IMR-90 (cell line): ENCODE measurements around the gene HMCN1. TPM values are rescaled to one million over a fixed set of nuclear protein-coding genes. Genes with fewer than 3 reads are reported as not detected.

Source experiments
- ATAC-seq: fragments of 200-7000 bp; cut with Tn5 transposase; 2 replicates; pipeline ENCODE4 v1.9.1; 2020; ENCODE audit warnings: low read depth, mild to moderate bottlenecking, moderate library complexity
- BruUV-seq: library from RNA; stranded (reverse); fragments of 400-500 nt; replicated peaks from 2 replicates; lab custom pipeline; 2021; lab: Mats Ljungman, UMichigan
- CTCF ChIA-PET: fragments of 300-600 bp; formaldehyde crosslinking; extraction: SDS; loops from one replicate; lab custom pipeline; 2021; ENCODE audit warnings: antibody characterized with exemption; lab: Yijun Ruan, JAX
- POLR2A ChIA-PET: fragments of 300-600 bp; sonication (Branson Sonifier 250); formaldehyde crosslinking; loops from one replicate; lab custom pipeline; 2022; ENCODE audit warnings: antibody characterized with exemption; ENCODE audit not compliant: unreplicated experiment; lab: Charles Lee
- DNase-seq: peaks from one replicate; pipeline ENCODE4 v3.0.0; 2013
- H2AFZ ChIP-seq: replicated peaks from 2 replicates; pipeline ENCODE3; 2013; ENCODE audit warnings: low read length, mild to moderate bottlenecking; ENCODE audit not compliant: poor library complexity
- H2AK5ac ChIP-seq: 2 replicates; pipeline ENCODE4 v1.6.1; 2013; ENCODE audit warnings: low read depth, low read length, inconsistent platforms
- H2AK9ac ChIP-seq: replicated peaks from 2 replicates; pipeline ENCODE3; 2013; ENCODE audit warnings: mild to moderate bottlenecking, low read depth, low read length, moderate library complexity; ENCODE audit not compliant: poor library complexity
- H2BK120ac ChIP-seq: 2 replicates; pipeline ENCODE4 v1.6.1; 2013; ENCODE audit warnings: low read depth, low read length, inconsistent platforms
- H2BK15ac ChIP-seq: 3 replicates; pipeline ENCODE4 v1.6.1; 2013; ENCODE audit warnings: low read depth, low read length, inconsistent platforms
- H2BK20ac ChIP-seq: 2 replicates; pipeline ENCODE4 v1.6.1; 2013; ENCODE audit warnings: low read depth, mild to moderate bottlenecking, inconsistent platforms, low read length, moderate library complexity
- H2BK5ac ChIP-seq: 2 replicates; pipeline ENCODE4 v1.6.1; 2013; ENCODE audit warnings: mild to moderate bottlenecking, low read depth, low read length, inconsistent platforms; ENCODE audit not compliant: poor library complexity, severe bottlenecking
- H3K14ac ChIP-seq: replicated peaks from 2 replicates; pipeline ENCODE4 v1.6.1; 2013; ENCODE audit warnings: low read depth, low read length, inconsistent platforms
- H3K18ac ChIP-seq: 2 replicates; pipeline ENCODE4 v1.6.1; 2013; ENCODE audit warnings: low read depth, low read length, control low read depth
- H3K23ac ChIP-seq: 2 replicates; pipeline ENCODE4 v1.6.1; 2013; ENCODE audit warnings: low read depth, low read length, inconsistent platforms
- H3K27ac ChIP-seq: 2 replicates; pipeline ENCODE4 v1.5.1; 2013; ENCODE audit warnings: mild to moderate bottlenecking, control low read depth, low read length; ENCODE audit not compliant: insufficient read depth
- H3K27me3 ChIP-seq: 2 replicates; pipeline ENCODE4 v1.6.1; 2013; ENCODE audit warnings: low read length; ENCODE audit not compliant: control insufficient read depth, insufficient read depth
- H3K36me3 ChIP-seq: 2 replicates; pipeline ENCODE4 v1.6.1; 2013; ENCODE audit warnings: low read length, mixed read lengths; ENCODE audit not compliant: control insufficient read depth, insufficient read depth
- H3K4ac ChIP-seq: 2 replicates; pipeline ENCODE4 v1.6.1; 2013; ENCODE audit warnings: low read depth, low read length, inconsistent platforms
- H3K4me1 ChIP-seq: 2 replicates; pipeline ENCODE4 v1.6.1; 2013; ENCODE audit warnings: low read length, mixed read lengths; ENCODE audit not compliant: control insufficient read depth, insufficient read depth
- H3K4me2 ChIP-seq: 2 replicates; pipeline ENCODE4 v1.6.1; 2013; ENCODE audit warnings: low read depth, mild to moderate bottlenecking, control low read depth, low read length, moderate library complexity
- H3K4me3 ChIP-seq: 2 replicates; pipeline ENCODE4 v1.5.1; 2013; ENCODE audit warnings: low read depth, mild to moderate bottlenecking, control low read depth, low read length, moderate library complexity; ENCODE audit not compliant: insufficient read depth
- H3K56ac ChIP-seq: 2 replicates; pipeline ENCODE4 v1.6.1; 2013; ENCODE audit warnings: low read length, inconsistent platforms; ENCODE audit not compliant: insufficient read depth; ENCODE audit errors: extremely low read depth
- H3K79me1 ChIP-seq, 2 experiments: 2 replicates each; pipeline ENCODE4 v1.6.1; 2013; ENCODE audit warnings: low read length in 2 of 2, inconsistent platforms in 1 of 2, low read depth in 1 of 2
- H3K9ac ChIP-seq: 2 replicates; pipeline ENCODE4 v1.6.1; 2013; ENCODE audit warnings: low read depth, low read length, control low read depth
- H3K9me1 ChIP-seq: 2 replicates; pipeline ENCODE4 v1.6.1; 2013; ENCODE audit warnings: low read length, inconsistent platforms; ENCODE audit not compliant: insufficient read depth
- H3K9me3 ChIP-seq: 2 replicates; pipeline ENCODE4 v1.6.1; 2013; ENCODE audit warnings: low read length; ENCODE audit not compliant: control insufficient read depth, insufficient read depth
- H4K20me1 ChIP-seq: 2 replicates; pipeline ENCODE4 v1.6.1; 2013; ENCODE audit warnings: low read length, inconsistent platforms; ENCODE audit not compliant: insufficient read depth
- H4K5ac ChIP-seq: 2 replicates; pipeline ENCODE4 v1.6.1; 2013; ENCODE audit warnings: mild to moderate bottlenecking, low read depth, low read length, control low read depth
- H4K8ac ChIP-seq, 2 experiments: 2 replicates each; pipeline ENCODE4 v1.6.1; 2013; ENCODE audit warnings: low read depth in 2 of 2, low read length in 2 of 2, control low read depth in 1 of 2, inconsistent platforms in 1 of 2
- H4K91ac ChIP-seq: 2 replicates; pipeline ENCODE4 v1.6.1; 2013; ENCODE audit warnings: low read depth, low read length, inconsistent platforms; ENCODE audit not compliant: insufficient read depth
- BHLHE40 ChIP-seq: fragments of 150-350 bp; IDR thresholded peaks from 2 replicates; pipeline ENCODE4 v1.6.1; 2016; ENCODE audit warnings: mild to moderate bottlenecking, low read depth, low read length
- CEBPB ChIP-seq: IDR thresholded peaks from 2 replicates; pipeline ENCODE4 v1.6.1; 2012; ENCODE audit warnings: low read depth, low read length, improper control_type of control experiment
- CHD1 ChIP-seq: IDR thresholded peaks from 2 replicates; pipeline ENCODE4 v1.6.1; 2012; ENCODE audit warnings: low read depth, low read length, improper control_type of control experiment
- FOS ChIP-seq: fragments of 150-350 bp; IDR thresholded peaks from 2 replicates; pipeline ENCODE4 v1.6.1; 2016; ENCODE audit warnings: low read depth, low read length
- MAFK ChIP-seq: IDR thresholded peaks from 2 replicates; pipeline ENCODE4 v1.6.1; 2012; ENCODE audit warnings: low read depth, low read length, improper control_type of control experiment
- MAZ ChIP-seq: IDR thresholded peaks from 2 replicates; pipeline ENCODE4 v1.6.1; 2012; ENCODE audit warnings: low read depth, mild to moderate bottlenecking, low read length, improper control_type of control experiment, moderate library complexity, borderline replicate concordance
- MXI1 ChIP-seq: IDR thresholded peaks from 2 replicates; pipeline ENCODE4 v1.6.1; 2012; ENCODE audit warnings: low read depth, mild to moderate bottlenecking, low read length, moderate library complexity, borderline replicate concordance
- NFE2L2 ChIP-seq: fragments of 150-350 bp; IDR thresholded peaks from 2 replicates; pipeline ENCODE4 v1.6.1; 2016; ENCODE audit warnings: low read depth, mild to moderate bottlenecking, low read length
- POLR2A ChIP-seq: IDR thresholded peaks from 2 replicates; pipeline ENCODE4 v1.6.1; 2012; ENCODE audit warnings: mild to moderate bottlenecking, low read depth, low read length
- RAD21 ChIP-seq: IDR thresholded peaks from 2 replicates; pipeline ENCODE4 v1.6.1; 2012; ENCODE audit warnings: low read length, improper control_type of control experiment
- RCOR1 ChIP-seq: IDR thresholded peaks from 2 replicates; pipeline ENCODE4 v1.6.1; 2012; ENCODE audit warnings: mild to moderate bottlenecking, low read length, improper control_type of control experiment; ENCODE audit not compliant: insufficient replicate concordance
- RFX5 ChIP-seq: IDR thresholded peaks from 2 replicates; pipeline ENCODE4 v1.8.0; 2012; ENCODE audit warnings: low read depth, mild to moderate bottlenecking, low read length, moderate library complexity
- SMC3 ChIP-seq: fragments of 150-350 bp; IDR thresholded peaks from 2 replicates; pipeline ENCODE4 v1.6.1; 2016; ENCODE audit warnings: low read depth, mild to moderate bottlenecking, antibody characterized with exemption, low read length, moderate library complexity
- WGBS, 2 experiments: methylation state at CpG; one replicate each; pipeline versions ENCODE4 v1.1.5 to v1.1.7; 2013; ENCODE audit warnings: missing lambda C conversion rate in 2 of 2; ENCODE audit not compliant: insufficient read length in 1 of 2; ENCODE audit errors: extremely low coverage in 2 of 2; 5-methylcytosine and 5-hydroxymethylcytosine counted together
- dilution Hi-C: fragments of 300-500 bp; cut with HindIII; formaldehyde crosslinking; loops from one replicate; pipeline ENCODE4 v1.14.3; 2018; ENCODE audit warnings: low sequenced_read_pairs; ENCODE audit not compliant: unreplicated experiment
- in situ Hi-C: fragments of 300-500 bp; cut with MboI; formaldehyde crosslinking; loops from 3 replicates; pipeline ENCODE4 v1.14.3; 2019; ENCODE audit warnings: low sequenced_read_pairs, inconsistent platforms, mixed read lengths
- intact Hi-C: fragments of 100-400 bp; cut with micrococcal nuclease; formaldehyde crosslinking; loops from 2 replicates; pipeline ENCODE4 v1.10.0; 2022
- polyA plus RNA-seq, 3 experiments: library from polyadenylated mRNA; depleted of rRNA; stranded (reverse); fragments of >200 nt; gene quantifications; 2 replicates each; pipeline ENCODE4 v1.2.3, GENCODE V29; 2012; ENCODE audit warnings: low replicate concordance in 1 of 3
- total RNA-seq: library from RNA; depleted of rRNA; stranded (reverse); fragments of >200 nt; gene quantifications from 2 replicates; pipeline ENCODE4 v1.2.3, GENCODE V29; 2012
- TF ChIP-seq, protein P1 (sequence below): fragments of 150-350 bp; IDR thresholded peaks from 2 replicates; pipeline ENCODE4 v1.6.1; 2017; ENCODE audit warnings: mild to moderate bottlenecking, antibody characterized with exemption, low read length, low read depth
- TF ChIP-seq, protein P2 (sequence below): fragments of 150-350 bp; IDR thresholded peaks from 2 replicates; pipeline ENCODE4 v1.6.1; 2016; ENCODE audit warnings: low read depth, mild to moderate bottlenecking, low read length, moderate library complexity, borderline replicate concordance
- TF ChIP-seq, protein P3 (sequence below): conservative IDR thresholded peaks from 2 replicates; pipeline ENCODE4 v1.5.1; 2012; ENCODE audit warnings: mild to moderate bottlenecking, low read depth, low read length, improper control_type of control experiment

HMCN1 gene
- total and polyA plus RNA-seq, 2 of the 4 experiments (the other 2 are of a cell fraction): 6.1 to 11.7 TPM

DNA sequence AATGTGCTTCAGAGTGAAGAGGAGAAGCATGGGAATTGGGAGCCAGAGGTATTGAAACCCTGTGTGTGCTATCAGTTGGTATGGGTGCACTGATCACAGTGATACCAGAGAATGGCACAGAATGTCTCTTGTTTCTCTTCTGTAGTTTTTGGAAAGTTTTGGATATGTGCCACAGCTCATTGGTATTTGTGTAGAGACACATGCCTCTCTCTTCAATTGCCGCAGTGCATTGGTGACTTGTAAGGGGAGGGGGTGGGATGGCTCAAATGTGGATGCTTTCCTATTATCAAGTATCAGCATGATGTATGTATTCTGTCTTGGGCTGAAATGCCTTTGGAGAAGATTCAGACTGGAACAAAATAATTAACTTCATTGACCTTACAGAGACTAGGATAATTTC lies 101.0 kb downstream of the HMCN1 start:
- Histone ChIP-seq H3K9ac (no peak overlapping the region), H4K91ac (no peak overlapping the region), H2BK120ac (no peak overlapping the region), H4K20me1 (no peaks in the 10 kb centered on the region), H3K56ac (no peak overlapping the region), H3K18ac (no peak overlapping the region), H3K36me3 (no peaks in the 10 kb centered on the region), H2BK5ac (no peak overlapping the region), H3K4me1 (peaks cover 4% of the 10 kb centered on the region), H2BK15ac (no peak overlapping the region), H3K4me3 (no peak overlapping the region), H2AFZ (no peak overlapping the region), H3K23ac (no peak overlapping the region), H3K4ac (no peak overlapping the region), H3K27me3 (no peaks in the 10 kb centered on the region), H3K9me1 (no peaks in the 10 kb centered on the region), H2AK9ac (no peak overlapping the region), H3K9me3 (no peaks in the 10 kb centered on the region), H4K5ac (no peak overlapping the region), H2BK20ac (no peak overlapping the region), H3K27ac (no peak overlapping the region), H2AK5ac (no peak overlapping the region), H3K79me1 (no peaks in the 10 kb centered on the region), H3K14ac (no peak overlapping the region), H4K8ac (no peak overlapping the region), H3K4me2 (no peak overlapping the region)
- WGBS, 2 experiments: no CpG with 5 or more reads among the region's 1 CpG
- BruUV-seq: no TSS peak
- in situ Hi-C loops (no loop called here), intact Hi-C loops (no loop called here), dilution Hi-C loops (no loop called here)
- no peak for TF ChIP-seq FOS
- TF ChIP-seq MAZ: no peak
- no peak for TF ChIP-seq POLR2A
- no peak for TF ChIP-seq MAFK
- TF ChIP-seq CHD1: no peak
- TF ChIP-seq, protein P1, sequence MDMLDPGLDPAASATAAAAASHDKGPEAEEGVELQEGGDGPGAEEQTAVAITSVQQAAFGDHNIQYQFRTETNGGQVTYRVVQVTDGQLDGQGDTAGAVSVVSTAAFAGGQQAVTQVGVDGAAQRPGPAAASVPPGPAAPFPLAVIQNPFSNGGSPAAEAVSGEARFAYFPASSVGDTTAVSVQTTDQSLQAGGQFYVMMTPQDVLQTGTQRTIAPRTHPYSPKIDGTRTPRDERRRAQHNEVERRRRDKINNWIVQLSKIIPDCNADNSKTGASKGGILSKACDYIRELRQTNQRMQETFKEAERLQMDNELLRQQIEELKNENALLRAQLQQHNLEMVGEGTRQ: no peak
- no peak for TF ChIP-seq RCOR1
- TF ChIP-seq NFE2L2: no peak
- no peak for TF ChIP-seq RAD21
- no peak for TF ChIP-seq SMC3
- no peak for TF ChIP-seq CEBPB
- TF ChIP-seq, protein P2, sequence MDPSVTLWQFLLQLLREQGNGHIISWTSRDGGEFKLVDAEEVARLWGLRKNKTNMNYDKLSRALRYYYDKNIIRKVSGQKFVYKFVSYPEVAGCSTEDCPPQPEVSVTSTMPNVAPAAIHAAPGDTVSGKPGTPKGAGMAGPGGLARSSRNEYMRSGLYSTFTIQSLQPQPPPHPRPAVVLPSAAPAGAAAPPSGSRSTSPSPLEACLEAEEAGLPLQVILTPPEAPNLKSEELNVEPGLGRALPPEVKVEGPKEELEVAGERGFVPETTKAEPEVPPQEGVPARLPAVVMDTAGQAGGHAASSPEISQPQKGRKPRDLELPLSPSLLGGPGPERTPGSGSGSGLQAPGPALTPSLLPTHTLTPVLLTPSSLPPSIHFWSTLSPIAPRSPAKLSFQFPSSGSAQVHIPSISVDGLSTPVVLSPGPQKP: no peak
- TF ChIP-seq MXI1: no peak
- TF ChIP-seq RFX5: no peak
- TF ChIP-seq, protein P3, sequence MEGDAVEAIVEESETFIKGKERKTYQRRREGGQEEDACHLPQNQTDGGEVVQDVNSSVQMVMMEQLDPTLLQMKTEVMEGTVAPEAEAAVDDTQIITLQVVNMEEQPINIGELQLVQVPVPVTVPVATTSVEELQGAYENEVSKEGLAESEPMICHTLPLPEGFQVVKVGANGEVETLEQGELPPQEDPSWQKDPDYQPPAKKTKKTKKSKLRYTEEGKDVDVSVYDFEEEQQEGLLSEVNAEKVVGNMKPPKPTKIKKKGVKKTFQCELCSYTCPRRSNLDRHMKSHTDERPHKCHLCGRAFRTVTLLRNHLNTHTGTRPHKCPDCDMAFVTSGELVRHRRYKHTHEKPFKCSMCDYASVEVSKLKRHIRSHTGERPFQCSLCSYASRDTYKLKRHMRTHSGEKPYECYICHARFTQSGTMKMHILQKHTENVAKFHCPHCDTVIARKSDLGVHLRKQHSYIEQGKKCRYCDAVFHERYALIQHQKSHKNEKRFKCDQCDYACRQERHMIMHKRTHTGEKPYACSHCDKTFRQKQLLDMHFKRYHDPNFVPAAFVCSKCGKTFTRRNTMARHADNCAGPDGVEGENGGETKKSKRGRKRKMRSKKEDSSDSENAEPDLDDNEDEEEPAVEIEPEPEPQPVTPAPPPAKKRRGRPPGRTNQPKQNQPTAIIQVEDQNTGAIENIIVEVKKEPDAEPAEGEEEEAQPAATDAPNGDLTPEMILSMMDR: no peak
- no peak for TF ChIP-seq BHLHE40
- CTCF ChIA-PET: interaction anchor here (1.1 kb wide), 1 partner anchor 24 kb away, joined by 5 read pairs; no protein-coding TSS in a partner anchor
- DNase-seq (no peak), ATAC-seq (no peak)
- POLR2A ChIA-PET: no interaction called here
